ENCODE results near the gene OR2V2.

The OR2V2 gene

DNA sequence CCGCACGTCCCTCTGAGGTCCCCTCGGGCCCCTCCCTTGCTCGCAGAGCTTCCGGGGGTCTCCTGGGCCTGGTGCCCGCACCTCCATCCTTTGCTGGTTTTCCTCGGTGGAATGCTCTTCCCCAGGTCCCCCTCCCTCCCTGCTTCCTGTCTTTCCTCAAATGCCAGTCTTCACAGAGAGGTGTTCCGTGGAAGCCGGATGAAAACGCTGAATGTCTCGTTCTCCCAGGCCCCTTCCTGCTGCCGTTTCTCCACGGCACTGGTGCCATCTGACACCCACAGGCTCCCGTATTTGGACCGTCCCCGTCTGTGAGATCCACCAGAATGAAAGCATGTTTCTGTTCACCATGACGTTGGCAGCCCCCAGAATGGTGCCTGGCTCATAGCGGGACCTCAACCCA is 20.5 kb upstream of the OR2V2 start:
- no peak for ATAC-seq
- TF ChIP-seq TOX (CRISPR knock-in tag; IDR thresholded peaks at IDR 0.05; ENCODE audit: borderline replicate concordance) (no peak), RARB (CRISPR knock-in tag; IDR thresholded peaks at IDR 0.05) (no peak), ZNF565 (CRISPR knock-in tag; conservative IDR thresholded peaks at IDR 0.05; ENCODE audit: low read depth) (no peak), ZFP30 (CRISPR knock-in tag; IDR thresholded peaks at IDR 0.05) (no peak), CSDC2 (CRISPR knock-in tag; IDR thresholded peaks at IDR 0.05) (no peak), ESRRG (CRISPR knock-in tag; IDR thresholded peaks at IDR 0.05) (no peak), ZNF70 (CRISPR knock-in tag; IDR thresholded peaks at IDR 0.05) (no peak), ISL1 (CRISPR knock-in tag; IDR thresholded peaks at IDR 0.05) (no peak), TCF4 (CRISPR knock-in tag; IDR thresholded peaks at IDR 0.05; ENCODE audit: borderline replicate concordance) (no peak), ZFP3 (CRISPR knock-in tag; IDR thresholded peaks at IDR 0.05) (no peak)
- TF ChIP-seq, protein P1, sequence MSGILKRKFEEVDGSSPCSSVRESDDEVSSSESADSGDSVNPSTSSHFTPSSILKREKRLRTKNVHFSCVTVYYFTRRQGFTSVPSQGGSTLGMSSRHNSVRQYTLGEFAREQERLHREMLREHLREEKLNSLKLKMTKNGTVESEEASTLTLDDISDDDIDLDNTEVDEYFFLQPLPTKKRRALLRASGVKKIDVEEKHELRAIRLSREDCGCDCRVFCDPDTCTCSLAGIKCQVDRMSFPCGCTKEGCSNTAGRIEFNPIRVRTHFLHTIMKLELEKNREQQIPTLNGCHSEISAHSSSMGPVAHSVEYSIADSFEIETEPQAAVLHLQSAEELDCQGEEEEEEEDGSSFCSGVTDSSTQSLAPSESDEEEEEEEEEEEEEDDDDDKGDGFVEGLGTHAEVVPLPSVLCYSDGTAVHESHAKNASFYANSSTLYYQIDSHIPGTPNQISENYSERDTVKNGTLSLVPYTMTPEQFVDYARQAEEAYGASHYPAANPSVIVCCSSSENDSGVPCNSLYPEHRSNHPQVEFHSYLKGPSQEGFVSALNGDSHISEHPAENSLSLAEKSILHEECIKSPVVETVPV (CRISPR knock-in tag; IDR thresholded peaks at IDR 0.05), result no peak
- TF ChIP-seq, protein P2, sequence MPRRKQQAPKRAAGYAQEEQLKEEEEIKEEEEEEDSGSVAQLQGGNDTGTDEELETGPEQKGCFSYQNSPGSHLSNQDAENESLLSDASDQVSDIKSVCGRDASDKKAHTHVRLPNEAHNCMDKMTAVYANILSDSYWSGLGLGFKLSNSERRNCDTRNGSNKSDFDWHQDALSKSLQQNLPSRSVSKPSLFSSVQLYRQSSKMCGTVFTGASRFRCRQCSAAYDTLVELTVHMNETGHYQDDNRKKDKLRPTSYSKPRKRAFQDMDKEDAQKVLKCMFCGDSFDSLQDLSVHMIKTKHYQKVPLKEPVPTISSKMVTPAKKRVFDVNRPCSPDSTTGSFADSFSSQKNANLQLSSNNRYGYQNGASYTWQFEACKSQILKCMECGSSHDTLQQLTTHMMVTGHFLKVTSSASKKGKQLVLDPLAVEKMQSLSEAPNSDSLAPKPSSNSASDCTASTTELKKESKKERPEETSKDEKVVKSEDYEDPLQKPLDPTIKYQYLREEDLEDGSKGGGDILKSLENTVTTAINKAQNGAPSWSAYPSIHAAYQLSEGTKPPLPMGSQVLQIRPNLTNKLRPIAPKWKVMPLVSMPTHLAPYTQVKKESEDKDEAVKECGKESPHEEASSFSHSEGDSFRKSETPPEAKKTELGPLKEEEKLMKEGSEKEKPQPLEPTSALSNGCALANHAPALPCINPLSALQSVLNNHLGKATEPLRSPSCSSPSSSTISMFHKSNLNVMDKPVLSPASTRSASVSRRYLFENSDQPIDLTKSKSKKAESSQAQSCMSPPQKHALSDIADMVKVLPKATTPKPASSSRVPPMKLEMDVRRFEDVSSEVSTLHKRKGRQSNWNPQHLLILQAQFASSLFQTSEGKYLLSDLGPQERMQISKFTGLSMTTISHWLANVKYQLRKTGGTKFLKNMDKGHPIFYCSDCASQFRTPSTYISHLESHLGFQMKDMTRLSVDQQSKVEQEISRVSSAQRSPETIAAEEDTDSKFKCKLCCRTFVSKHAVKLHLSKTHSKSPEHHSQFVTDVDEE (CRISPR knock-in tag; IDR thresholded peaks at IDR 0.05), result no peak
- TF ChIP-seq, protein P3, sequence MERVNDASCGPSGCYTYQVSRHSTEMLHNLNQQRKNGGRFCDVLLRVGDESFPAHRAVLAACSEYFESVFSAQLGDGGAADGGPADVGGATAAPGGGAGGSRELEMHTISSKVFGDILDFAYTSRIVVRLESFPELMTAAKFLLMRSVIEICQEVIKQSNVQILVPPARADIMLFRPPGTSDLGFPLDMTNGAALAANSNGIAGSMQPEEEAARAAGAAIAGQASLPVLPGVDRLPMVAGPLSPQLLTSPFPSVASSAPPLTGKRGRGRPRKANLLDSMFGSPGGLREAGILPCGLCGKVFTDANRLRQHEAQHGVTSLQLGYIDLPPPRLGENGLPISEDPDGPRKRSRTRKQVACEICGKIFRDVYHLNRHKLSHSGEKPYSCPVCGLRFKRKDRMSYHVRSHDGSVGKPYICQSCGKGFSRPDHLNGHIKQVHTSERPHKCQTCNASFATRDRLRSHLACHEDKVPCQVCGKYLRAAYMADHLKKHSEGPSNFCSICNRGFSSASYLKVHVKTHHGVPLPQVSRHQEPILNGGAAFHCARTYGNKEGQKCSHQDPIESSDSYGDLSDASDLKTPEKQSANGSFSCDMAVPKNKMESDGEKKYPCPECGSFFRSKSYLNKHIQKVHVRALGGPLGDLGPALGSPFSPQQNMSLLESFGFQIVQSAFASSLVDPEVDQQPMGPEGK (CRISPR knock-in tag; IDR thresholded peaks at IDR 0.05; ENCODE audit: borderline replicate concordance), result no peak
- TF ChIP-seq, protein P4, sequence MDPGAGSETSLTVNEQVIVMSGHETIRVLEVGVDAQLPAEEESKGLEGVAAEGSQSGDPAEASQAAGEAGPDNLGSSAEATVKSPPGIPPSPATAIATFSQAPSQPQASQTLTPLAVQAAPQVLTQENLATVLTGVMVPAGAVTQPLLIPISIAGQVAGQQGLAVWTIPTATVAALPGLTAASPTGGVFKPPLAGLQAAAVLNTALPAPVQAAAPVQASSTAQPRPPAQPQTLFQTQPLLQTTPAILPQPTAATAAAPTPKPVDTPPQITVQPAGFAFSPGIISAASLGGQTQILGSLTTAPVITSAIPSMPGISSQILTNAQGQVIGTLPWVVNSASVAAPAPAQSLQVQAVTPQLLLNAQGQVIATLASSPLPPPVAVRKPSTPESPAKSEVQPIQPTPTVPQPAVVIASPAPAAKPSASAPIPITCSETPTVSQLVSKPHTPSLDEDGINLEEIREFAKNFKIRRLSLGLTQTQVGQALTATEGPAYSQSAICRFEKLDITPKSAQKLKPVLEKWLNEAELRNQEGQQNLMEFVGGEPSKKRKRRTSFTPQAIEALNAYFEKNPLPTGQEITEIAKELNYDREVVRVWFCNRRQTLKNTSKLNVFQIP (CRISPR knock-in tag; IDR thresholded peaks at IDR 0.05; ENCODE audit: borderline replicate concordance, low read depth), result no peak
- TF ChIP-seq, protein P5, sequence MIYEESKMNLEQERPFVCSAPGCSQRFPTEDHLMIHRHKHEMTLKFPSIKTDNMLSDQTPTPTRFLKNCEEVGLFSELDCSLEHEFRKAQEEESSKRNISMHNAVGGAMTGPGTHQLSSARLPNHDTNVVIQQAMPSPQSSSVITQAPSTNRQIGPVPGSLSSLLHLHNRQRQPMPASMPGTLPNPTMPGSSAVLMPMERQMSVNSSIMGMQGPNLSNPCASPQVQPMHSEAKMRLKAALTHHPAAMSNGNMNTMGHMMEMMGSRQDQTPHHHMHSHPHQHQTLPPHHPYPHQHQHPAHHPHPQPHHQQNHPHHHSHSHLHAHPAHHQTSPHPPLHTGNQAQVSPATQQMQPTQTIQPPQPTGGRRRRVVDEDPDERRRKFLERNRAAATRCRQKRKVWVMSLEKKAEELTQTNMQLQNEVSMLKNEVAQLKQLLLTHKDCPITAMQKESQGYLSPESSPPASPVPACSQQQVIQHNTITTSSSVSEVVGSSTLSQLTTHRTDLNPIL (CRISPR knock-in tag; IDR thresholded peaks at IDR 0.05; ENCODE audit: low read depth), result no peak

DNA sequence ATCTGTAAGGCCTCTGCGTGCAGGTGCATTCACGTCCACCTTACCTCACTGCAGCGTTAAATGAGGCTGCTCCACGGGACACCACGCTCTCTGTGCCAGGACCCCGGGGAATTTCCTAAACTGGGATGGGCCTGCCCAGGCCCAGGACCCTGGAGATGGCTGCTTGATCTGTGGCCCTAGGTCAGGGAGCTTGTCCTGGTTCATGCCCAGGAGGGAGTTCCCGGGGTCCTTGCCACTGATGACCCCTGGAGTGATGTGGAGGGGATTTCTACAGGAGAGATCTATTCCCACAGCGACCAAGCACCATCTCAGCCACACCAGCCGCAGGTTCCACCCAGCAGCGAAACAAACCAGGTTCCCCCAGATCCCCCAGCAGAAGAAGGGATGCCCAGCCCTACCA is 19.9 kb upstream of the OR2V2 start:
- TF ChIP-seq ZNF8 (CRISPR knock-in tag; IDR thresholded peaks at IDR 0.05), result no peak
- TF ChIP-seq, protein P1 (CRISPR knock-in tag; IDR thresholded peaks at IDR 0.05), result no peak
- ATAC-seq, result no peak

- TF ChIP-seq ZFP3 (CRISPR knock-in tag; IDR thresholded peaks at IDR 0.05) (no peak), ZNF8 (CRISPR knock-in tag; IDR thresholded peaks at IDR 0.05) (no peak), ESRRG (CRISPR knock-in tag; IDR thresholded peaks at IDR 0.05) (no peak), GLIS3 (CRISPR knock-in tag; IDR thresholded peaks at IDR 0.05) (no peak), PPARA (CRISPR knock-in tag; IDR thresholded peaks at IDR 0.05; ENCODE audit: borderline replicate concordance) (no peak), ISL1 (CRISPR knock-in tag; IDR thresholded peaks at IDR 0.05) (no peak), SNAI2 (CRISPR knock-in tag; IDR thresholded peaks at IDR 0.05) (no peak), ARNTL (CRISPR knock-in tag; IDR thresholded peaks at IDR 0.05; ENCODE audit: borderline replicate concordance, low read depth) (no peak), CSDC2 (CRISPR knock-in tag; IDR thresholded peaks at IDR 0.05) (no peak), BACH2 (CRISPR knock-in tag; IDR thresholded peaks at IDR 0.05; ENCODE audit: borderline replicate concordance) (no peak), ZNF565 (CRISPR knock-in tag; conservative IDR thresholded peaks at IDR 0.05; ENCODE audit: low read depth) (no peak), TCF4 (CRISPR knock-in tag; IDR thresholded peaks at IDR 0.05; ENCODE audit: borderline replicate concordance) (no peak), ZC3H10 (CRISPR knock-in tag; IDR thresholded peaks at IDR 0.05) (no peak), OSR1 (CRISPR knock-in tag; IDR thresholded peaks at IDR 0.05) (no peak)
- TF ChIP-seq, protein P1 (CRISPR knock-in tag; IDR thresholded peaks at IDR 0.05), result no peak
- TF ChIP-seq, protein P5 (CRISPR knock-in tag; IDR thresholded peaks at IDR 0.05; ENCODE audit: low read depth), result no peak
Measured at GRCh38 chr5:181127907-181128626, 19.3 kb upstream of the OR2V2 start.

More at GRCh38 chr5:181127907-181128626, 19.3 kb upstream of the OR2V2 start:
- ATAC-seq, result no peak; the same call in 2 of the 3 replicates
